ENCODE measurements around the gene SUSD1.

The SUSD1 gene

DNA sequence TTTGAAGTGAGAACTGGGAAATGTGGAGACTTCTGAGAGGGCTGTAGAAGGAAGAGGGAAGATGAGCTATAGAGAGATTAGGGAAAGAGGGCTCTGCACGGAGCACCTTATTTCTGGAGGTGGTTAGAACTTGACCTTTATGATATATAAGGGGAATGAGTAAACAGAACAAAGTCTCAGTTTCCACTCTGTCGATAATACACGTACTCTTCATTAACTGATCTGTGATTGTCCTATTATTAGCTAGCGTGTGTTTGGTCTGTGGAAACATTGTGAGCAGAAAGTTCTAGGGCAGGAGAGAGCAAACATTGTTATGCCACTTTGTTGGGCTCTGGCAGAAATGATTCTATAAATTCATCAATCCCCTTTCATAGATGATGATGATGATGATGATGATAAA lies 159.9 kb downstream of the SUSD1 start:
- no peak overlapping the region for H3K4me3 ChIP-seq (ENCODE audit: low read depth, low read length)
- no peak for DNase-seq (ENCODE audit: low read depth)

DNA sequence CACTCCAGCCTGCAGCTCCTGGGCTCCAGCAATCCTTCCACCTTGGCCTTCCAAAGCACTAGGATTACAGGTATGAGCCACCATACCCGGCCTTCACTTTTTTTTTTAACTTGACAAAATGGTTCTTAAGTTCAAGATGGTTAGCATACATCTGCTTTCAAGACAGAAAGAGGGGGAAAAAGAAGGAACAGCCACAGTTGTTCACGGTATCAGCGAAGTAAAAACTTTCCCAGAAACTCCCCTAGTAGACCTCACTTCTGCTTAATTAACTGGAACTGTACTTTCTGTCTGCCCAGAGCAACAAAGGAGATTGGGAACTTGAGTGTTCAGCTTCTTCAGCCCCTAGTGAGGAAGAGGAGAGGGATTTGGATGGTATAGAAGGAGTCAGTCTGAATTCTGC lies 161.8 kb downstream of the SUSD1 start:
- DNase-seq (ENCODE audit: low read depth), result peak; percentile 24
- TF ChIP-seq, protein P1, sequence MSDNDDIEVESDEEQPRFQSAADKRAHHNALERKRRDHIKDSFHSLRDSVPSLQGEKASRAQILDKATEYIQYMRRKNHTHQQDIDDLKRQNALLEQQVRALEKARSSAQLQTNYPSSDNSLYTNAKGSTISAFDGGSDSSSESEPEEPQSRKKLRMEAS (IDR thresholded peaks at IDR 0.05; ENCODE audit: low read depth, low read length), result no peak
- TF ChIP-seq MYC (IDR thresholded peaks at IDR 0.05; ENCODE audit: low read depth, low read length) (no peak), POLR2A (IDR thresholded peaks at IDR 0.05; ENCODE audit: extremely low read depth, insufficient read length) (no peak)
- TF ChIP-seq, protein P2, sequence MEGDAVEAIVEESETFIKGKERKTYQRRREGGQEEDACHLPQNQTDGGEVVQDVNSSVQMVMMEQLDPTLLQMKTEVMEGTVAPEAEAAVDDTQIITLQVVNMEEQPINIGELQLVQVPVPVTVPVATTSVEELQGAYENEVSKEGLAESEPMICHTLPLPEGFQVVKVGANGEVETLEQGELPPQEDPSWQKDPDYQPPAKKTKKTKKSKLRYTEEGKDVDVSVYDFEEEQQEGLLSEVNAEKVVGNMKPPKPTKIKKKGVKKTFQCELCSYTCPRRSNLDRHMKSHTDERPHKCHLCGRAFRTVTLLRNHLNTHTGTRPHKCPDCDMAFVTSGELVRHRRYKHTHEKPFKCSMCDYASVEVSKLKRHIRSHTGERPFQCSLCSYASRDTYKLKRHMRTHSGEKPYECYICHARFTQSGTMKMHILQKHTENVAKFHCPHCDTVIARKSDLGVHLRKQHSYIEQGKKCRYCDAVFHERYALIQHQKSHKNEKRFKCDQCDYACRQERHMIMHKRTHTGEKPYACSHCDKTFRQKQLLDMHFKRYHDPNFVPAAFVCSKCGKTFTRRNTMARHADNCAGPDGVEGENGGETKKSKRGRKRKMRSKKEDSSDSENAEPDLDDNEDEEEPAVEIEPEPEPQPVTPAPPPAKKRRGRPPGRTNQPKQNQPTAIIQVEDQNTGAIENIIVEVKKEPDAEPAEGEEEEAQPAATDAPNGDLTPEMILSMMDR (IDR thresholded peaks at IDR 0.05; ENCODE audit: low read depth, low read length), result no peak
- no peak overlapping the region for H3K4me3 ChIP-seq (ENCODE audit: low read depth, low read length)

More for the DNA sequence above, 159.9 kb downstream of the SUSD1 start:
- TF ChIP-seq MYC (IDR thresholded peaks at IDR 0.05; ENCODE audit: low read depth, low read length) (no peak), POLR2A (IDR thresholded peaks at IDR 0.05; ENCODE audit: extremely low read depth, insufficient read length) (no peak)
- TF ChIP-seq, protein P2 (IDR thresholded peaks at IDR 0.05; ENCODE audit: low read depth, low read length), result no peak
- TF ChIP-seq, protein P1 (IDR thresholded peaks at IDR 0.05; ENCODE audit: low read depth, low read length), result no peak

DNA sequence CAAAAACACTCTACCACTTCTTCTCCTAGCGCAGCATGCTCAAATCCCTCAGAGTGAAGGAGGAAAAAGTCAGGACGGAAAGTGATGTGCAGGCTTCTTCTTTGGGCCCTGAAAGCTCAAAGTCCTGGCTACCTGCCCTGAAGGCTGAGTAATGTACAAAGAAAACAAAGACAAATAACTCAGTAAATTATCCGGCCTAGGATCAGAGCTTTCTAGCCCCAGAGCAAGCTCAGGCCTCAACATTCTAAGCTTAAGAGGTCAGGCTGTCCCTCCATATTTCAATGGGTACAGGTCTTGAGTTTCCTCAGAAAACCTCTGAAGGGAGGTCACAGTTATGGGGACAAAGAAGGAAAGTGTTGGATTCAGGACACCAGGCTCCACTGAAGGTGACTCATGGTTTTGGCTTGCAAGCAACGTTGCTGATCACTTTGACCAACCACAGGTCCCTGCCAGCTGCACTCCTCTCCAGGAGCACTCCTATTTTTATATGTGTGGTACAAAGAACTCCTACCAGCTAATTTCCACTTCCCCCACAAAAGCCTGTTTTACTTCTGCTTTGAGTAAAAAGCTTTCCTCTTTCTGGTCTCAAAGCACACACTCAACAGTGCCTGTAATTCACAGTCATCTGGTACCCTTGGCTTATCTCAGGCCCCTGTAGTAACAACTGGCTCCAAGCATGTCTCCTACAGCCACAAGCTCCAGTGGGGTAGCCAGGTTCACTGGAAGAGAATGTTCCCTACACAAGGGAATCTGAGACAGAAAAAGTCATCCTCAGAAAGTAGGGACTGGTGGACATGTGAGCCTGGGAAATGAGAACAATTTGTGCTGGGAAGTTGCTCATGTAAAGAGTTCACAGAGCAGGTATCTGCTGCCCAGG lies 162.8 kb downstream of the SUSD1 start:
- H3K4me3 ChIP-seq (ENCODE audit: low read depth, low read length), result no peak overlapping the region
- TF ChIP-seq POLR2A (IDR thresholded peaks at IDR 0.05; ENCODE audit: extremely low read depth, insufficient read length) (no peak), MYC (IDR thresholded peaks at IDR 0.05; ENCODE audit: low read depth, low read length) (no peak)
- TF ChIP-seq, protein P1 (IDR thresholded peaks at IDR 0.05; ENCODE audit: low read depth, low read length), result no peak
- TF ChIP-seq, protein P2 (IDR thresholded peaks at IDR 0.05; ENCODE audit: low read depth, low read length), result no peak
- peak; percentile 92 for DNase-seq (ENCODE audit: low read depth)

DNA sequence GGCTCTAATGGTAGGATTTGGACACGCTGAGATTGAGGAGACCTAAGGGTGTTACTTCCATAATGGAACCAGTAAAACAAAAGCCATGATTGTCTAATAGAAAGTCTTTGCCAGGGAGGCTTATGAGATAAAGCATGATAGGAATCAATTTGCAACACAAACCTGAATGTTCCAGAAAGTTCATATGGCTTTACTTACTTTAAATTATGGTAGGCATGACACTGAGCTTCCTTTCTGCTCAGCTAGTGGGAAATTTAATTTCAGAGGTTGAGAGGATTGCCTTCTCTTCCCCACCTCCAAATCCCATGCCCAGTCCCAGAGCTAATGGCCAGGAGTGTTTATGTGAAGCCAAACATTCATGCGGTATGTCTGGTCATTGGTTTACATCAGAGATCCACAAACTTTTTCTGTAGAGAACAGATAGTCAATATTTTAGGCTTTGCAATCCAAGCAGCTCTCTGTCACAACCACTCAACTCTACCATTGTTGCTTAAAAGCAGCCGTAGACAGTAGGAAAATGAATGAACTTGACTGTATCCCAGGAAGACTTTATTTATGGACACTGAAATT lies 164.0 kb downstream of the SUSD1 start:
- no peak for DNase-seq (ENCODE audit: low read depth)
- TF ChIP-seq, protein P2 (IDR thresholded peaks at IDR 0.05; ENCODE audit: low read depth, low read length), result no peak
- TF ChIP-seq, protein P1 (IDR thresholded peaks at IDR 0.05; ENCODE audit: low read depth, low read length), result no peak
- TF ChIP-seq MYC (IDR thresholded peaks at IDR 0.05; ENCODE audit: low read depth, low read length) (no peak), POLR2A (IDR thresholded peaks at IDR 0.05; ENCODE audit: extremely low read depth, insufficient read length) (no peak)
- H3K4me3 ChIP-seq (ENCODE audit: low read depth, low read length), result no peak overlapping the region

DNA sequence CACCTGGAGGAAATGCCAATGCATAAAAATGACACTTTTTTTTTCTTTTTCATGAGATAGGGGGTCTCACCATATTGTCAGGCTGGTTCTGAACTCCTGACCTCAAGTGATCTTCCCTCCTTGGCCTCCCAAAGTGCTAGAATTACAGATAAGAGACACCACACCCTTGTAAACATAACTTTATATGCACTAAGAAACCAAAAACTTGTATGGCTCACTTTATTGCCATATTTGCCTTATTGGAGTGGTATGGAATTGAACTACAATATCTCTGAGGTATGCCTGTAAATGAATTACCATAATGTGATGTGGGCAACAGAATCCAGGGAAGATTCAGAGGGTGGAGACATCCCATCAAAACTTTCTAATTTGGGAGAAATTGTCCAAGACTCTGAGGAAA lies 164.6 kb downstream of the SUSD1 start:
- H3K4me3 ChIP-seq (ENCODE audit: low read depth, low read length), result no peak overlapping the region
- DNase-seq (ENCODE audit: low read depth), result no peak
- TF ChIP-seq POLR2A (IDR thresholded peaks at IDR 0.05; ENCODE audit: extremely low read depth, insufficient read length) (no peak), MYC (IDR thresholded peaks at IDR 0.05; ENCODE audit: low read depth, low read length) (no peak)
- TF ChIP-seq, protein P2 (IDR thresholded peaks at IDR 0.05; ENCODE audit: low read depth, low read length), result no peak
- TF ChIP-seq, protein P1 (IDR thresholded peaks at IDR 0.05; ENCODE audit: low read depth, low read length), result no peak
